HEK293T (cell line): ENCODE measurements around the gene FABP3.

Experiments
- CTCF ChIA-PET: fragments of 350-600 bp; formaldehyde crosslinking; extraction: SDS; loops from one replicate; lab custom pipeline; 2021; ENCODE audit warnings: antibody characterized with exemption, inconsistent platforms; lab: Yijun Ruan, JAX
- POLR2A ChIA-PET: fragments of 350-600 bp; formaldehyde crosslinking; extraction: SDS; loops from one replicate; lab custom pipeline; 2020; ENCODE audit warnings: antibody characterized with exemption, inconsistent platforms; lab: Yijun Ruan, JAX
- DNase-seq: peaks from one replicate; pipeline ENCODE4 v3.0.0; 2012; ENCODE audit warnings: mixed read lengths; ENCODE audit errors: extremely low spot score
- ARNT ChIP-seq: fragments of 450-650 bp; IDR thresholded peaks from 2 replicates; pipeline ENCODE4 v1.6.1; 2017; ENCODE audit warnings: mild to moderate bottlenecking
- BHLHE40 ChIP-seq: fragments of 450-650 bp; IDR thresholded peaks from 2 replicates; pipeline ENCODE4 v1.6.1; 2016; ENCODE audit warnings: mild to moderate bottlenecking, moderate library complexity, borderline replicate concordance
- CTBP1 ChIP-seq: fragments of 450-650 bp; IDR thresholded peaks from 2 replicates; pipeline ENCODE4 v1.6.1; 2016; ENCODE audit warnings: borderline replicate concordance
- ELF4 ChIP-seq: fragments of 450-650 bp; IDR thresholded peaks from 2 replicates; pipeline ENCODE4 v1.6.1; 2017; ENCODE audit warnings: antibody characterized with exemption
- FOXA1 ChIP-seq: fragments of 450-650 bp; IDR thresholded peaks from 2 replicates; pipeline ENCODE4 v1.6.1; 2016; ENCODE audit warnings: mild to moderate bottlenecking
- FOXK2 ChIP-seq: fragments of 450-650 bp; IDR thresholded peaks from 2 replicates; pipeline ENCODE4 v1.6.1; 2016; ENCODE audit warnings: mild to moderate bottlenecking
- FOXM1 ChIP-seq: fragments of 450-650 bp; IDR thresholded peaks from 2 replicates; pipeline ENCODE4 v1.6.1; 2017; ENCODE audit warnings: mild to moderate bottlenecking, borderline replicate concordance
- HDGF ChIP-seq: fragments of 450-650 bp; IDR thresholded peaks from 2 replicates; pipeline ENCODE4 v1.6.1; 2017; ENCODE audit warnings: antibody characterized with exemption, borderline replicate concordance
- L3MBTL2 ChIP-seq: fragments of 450-650 bp; conservative IDR thresholded peaks from 2 replicates; pipeline ENCODE4 v1.6.1; 2016; ENCODE audit warnings: mild to moderate bottlenecking
- LEF1 ChIP-seq: fragments of 450-650 bp; IDR thresholded peaks from 2 replicates; pipeline ENCODE4 v1.6.1; 2017; ENCODE audit warnings: mild to moderate bottlenecking, borderline replicate concordance
- NFRKB ChIP-seq: fragments of 450-650 bp; IDR thresholded peaks from 2 replicates; pipeline ENCODE4 v1.6.1; 2016; ENCODE audit warnings: mild to moderate bottlenecking, moderate library complexity
- PKNOX1 ChIP-seq: fragments of 450-650 bp; IDR thresholded peaks from 2 replicates; pipeline ENCODE4 v1.6.1; 2016
- SP1 ChIP-seq: fragments of 450-650 bp; IDR thresholded peaks from 2 replicates; pipeline ENCODE4 v1.6.1; 2017
- SUZ12 ChIP-seq: fragments of 450-650 bp; IDR thresholded peaks from 2 replicates; pipeline ENCODE4 v1.6.1; 2016; ENCODE audit warnings: mild to moderate bottlenecking
- TARDBP ChIP-seq: fragments of 450-650 bp; IDR thresholded peaks from 2 replicates; pipeline ENCODE4 v1.6.1; 2016
- ZNF384 ChIP-seq: fragments of 450-650 bp; IDR thresholded peaks from 2 replicates; pipeline ENCODE4 v1.6.1; 2016

Gene FABP3

GRCh38 chr1:31373056-31373896 is at the start of gene FABP3:
Gene FABP3 (minus strand): TSS chr1:31373076. CDS start chr1:31373014, 62 bp downstream.
- CTCF ChIA-PET, result interaction anchor here (0.7 to 2.0 kb wide), 6 partner anchors 21 to 520 kb away, joined by 3 to 9 read pairs (median 4); partner anchors contain the start of genes SNRNP40 and ZCCHC17
- DNase-seq, result peak; percentile 77
- POLR2A ChIA-PET, result interaction anchor here (0.8 to 2.2 kb wide), 6 partner anchors 9 to 218 kb away, joined by 3 to 20 read pairs (median 4); partner anchors contain the start of genes SNRNP40 and ZCCHC17
- TF ChIP-seq L3MBTL2, result peak; percentile 87
- no peak for TF ChIP-seq SUZ12

DNA sequence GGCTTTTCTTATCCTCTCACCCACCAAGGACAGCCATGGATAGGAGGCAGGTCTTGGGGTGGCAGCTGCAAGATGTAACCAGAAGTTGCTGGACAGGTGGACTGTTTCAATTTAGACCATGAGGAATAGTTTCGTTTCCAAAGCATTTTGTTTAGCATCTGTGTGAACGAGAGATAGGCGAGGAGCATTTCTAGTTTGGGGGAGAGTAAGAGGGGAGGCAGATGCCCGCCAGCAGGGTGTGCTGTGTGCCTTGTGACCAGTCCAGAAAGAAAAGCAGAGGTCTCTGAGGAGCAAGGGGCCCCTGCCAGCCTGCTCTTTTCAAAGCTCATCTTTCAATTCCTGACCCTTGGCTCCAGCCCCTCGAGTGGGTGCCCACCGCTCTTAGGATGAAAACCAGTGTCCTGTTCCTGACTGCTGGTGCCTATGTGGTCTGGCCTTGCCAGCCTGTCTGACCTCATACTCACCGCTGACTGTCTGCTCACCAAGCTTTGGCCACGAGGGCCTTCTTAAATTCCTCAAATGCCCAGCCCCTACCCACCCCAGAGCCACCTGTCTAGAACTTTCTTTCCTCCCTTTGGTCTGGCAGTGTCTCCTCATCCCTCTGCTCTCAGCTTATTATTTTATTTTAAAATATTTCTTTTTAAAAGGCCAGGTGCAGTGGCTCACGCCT is 48.6 kb upstream of the FABP3 start:
- no peak for DNase-seq
- ChIA-PET POLR2A (interaction anchor here (0.9 to 2.4 kb wide), 2 partner anchors 24 to 27 kb away, joined by 3 to 7 read pairs; no protein-coding TSS in a partner anchor), CTCF (interaction anchor here (0.6 to 7.2 kb wide), 9 partner anchors 8 to 240 kb away, joined by 3 to 44 read pairs (median 5); no protein-coding TSS in a partner anchor)
- TF ChIP-seq L3MBTL2, result no peak
- TF ChIP-seq ARNT, result no peak
- TF ChIP-seq NFRKB, result no peak
- no peak for TF ChIP-seq PKNOX1
- no peak for TF ChIP-seq ELF4
- TF ChIP-seq LEF1, result no peak
- TF ChIP-seq TARDBP, result no peak
- TF ChIP-seq FOXK2, result no peak
- TF ChIP-seq SP1, result no peak
- no peak for TF ChIP-seq ZNF384

DNA sequence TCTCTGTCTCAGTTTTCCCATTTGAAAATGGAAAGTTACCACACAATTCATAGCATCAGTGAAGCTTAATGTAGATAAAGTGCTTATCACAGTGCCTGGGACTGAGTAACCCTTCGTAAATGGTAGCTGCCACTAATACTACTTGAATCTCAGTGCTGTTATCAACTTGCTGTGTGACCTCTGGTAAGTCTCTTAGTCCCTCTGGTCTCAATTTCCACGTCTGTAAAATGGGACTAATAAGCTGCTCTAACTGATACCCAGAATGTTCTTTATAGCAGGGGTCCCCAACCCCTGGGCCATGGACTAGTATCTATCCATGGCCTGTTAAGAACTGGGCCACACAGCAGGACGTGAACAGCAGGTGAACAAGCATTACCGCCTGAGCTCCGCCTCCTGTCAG is 47.8 kb upstream of the FABP3 start:
- CTCF ChIA-PET, result interaction anchor here (1.0 to 7.2 kb wide), 5 partner anchors 25 to 236 kb away, joined by 3 to 44 read pairs (median 3); no protein-coding TSS in a partner anchor
- DNase-seq, result no peak
- POLR2A ChIA-PET, result interaction anchor here (2.4 kb wide), 1 partner anchor 26 kb away, joined by 7 read pairs; no protein-coding TSS in a partner anchor
- TF ChIP-seq BHLHE40 (no peak), CTBP1 (no peak), ZNF384 (no peak), SUZ12 (no peak), PKNOX1 (no peak), NFRKB (no peak), FOXA1 (no peak), FOXM1 (no peak), ELF4 (no peak), SP1 (no peak), ARNT (no peak), HDGF (no peak), LEF1 (no peak), FOXK2 (no peak), TARDBP (no peak), L3MBTL2 (no peak)

DNA sequence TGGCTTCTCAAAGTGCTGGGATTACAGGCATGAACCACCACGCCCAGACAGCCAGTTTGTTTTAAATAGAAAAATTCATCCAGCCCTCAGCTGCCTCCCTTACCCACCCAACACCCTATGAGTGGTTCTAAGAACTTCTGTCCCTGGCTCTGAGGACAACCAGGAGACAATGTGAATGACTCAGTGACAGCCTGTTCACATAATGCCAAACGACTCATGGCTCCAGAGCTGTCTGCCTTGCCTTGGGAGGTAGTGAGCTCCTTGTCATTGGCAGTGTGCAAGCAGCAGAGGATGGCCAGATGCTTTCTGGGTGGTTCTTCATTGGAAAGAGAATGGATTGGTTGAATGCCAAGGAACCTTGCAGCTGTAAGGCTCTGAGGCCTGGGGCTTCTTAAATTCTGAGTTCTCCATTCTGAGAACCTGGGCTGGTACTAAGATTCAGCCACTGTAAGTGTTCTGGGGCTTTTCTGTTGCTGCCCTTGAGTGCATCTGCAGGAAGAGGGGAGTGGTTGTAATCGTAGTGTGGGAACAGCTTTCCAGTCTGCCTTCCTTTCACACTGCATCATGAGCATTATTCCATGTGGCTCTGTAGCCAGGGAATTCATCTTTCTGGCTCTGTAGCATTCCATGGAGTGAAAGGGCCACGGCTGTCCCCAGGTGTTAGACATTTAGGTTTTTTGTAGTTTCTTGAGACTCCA is 45.9 kb upstream of the FABP3 start:
- no peak for TF ChIP-seq L3MBTL2
- TF ChIP-seq LEF1, result no peak
- no peak for TF ChIP-seq ELF4
- no peak for TF ChIP-seq ZNF384
- TF ChIP-seq NFRKB, result no peak
- TF ChIP-seq HDGF, result no peak
- TF ChIP-seq FOXA1, result no peak
- no peak for TF ChIP-seq FOXK2
- TF ChIP-seq BHLHE40, result no peak
- TF ChIP-seq SUZ12, result no peak
- no peak for TF ChIP-seq ARNT
- no peak for TF ChIP-seq FOXM1
- TF ChIP-seq PKNOX1, result no peak
- no peak for TF ChIP-seq CTBP1
- TF ChIP-seq TARDBP, result no peak
- ChIA-PET POLR2A (no interaction called here), CTCF (interaction anchor here (0.6 to 7.2 kb wide), 3 partner anchors 23 to 238 kb away, joined by 3 to 44 read pairs (median 3); no protein-coding TSS in a partner anchor)
- no peak for DNase-seq

DNA sequence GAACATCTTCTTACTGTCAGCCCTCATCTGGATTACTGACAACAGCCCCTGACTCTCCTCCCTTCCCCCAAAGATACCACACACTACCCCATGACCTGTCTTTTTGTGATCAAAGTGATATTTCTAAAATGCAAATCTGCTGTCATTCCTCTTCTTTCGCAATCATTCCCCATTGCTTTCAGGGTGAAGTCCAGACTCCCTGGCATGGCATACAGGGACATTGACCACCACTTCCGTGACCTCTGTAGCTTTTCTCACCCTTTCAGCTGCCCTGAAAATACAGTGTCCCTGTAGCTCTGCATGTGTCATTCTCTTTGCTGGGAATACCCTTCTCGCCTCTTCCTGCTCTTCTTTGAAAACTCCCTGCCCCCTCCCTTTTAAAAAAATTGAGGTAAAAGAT is 44.3 kb upstream of the FABP3 start:
- POLR2A ChIA-PET, result no interaction called here
- CTCF ChIA-PET, result interaction anchor here (7.2 kb wide), 1 partner anchor 21 kb away, joined by 44 read pairs; no protein-coding TSS in a partner anchor
- TF ChIP-seq CTBP1, result no peak
- no peak for TF ChIP-seq LEF1
- no peak for TF ChIP-seq SP1
- no peak for TF ChIP-seq BHLHE40
- no peak for TF ChIP-seq ARNT
- no peak for TF ChIP-seq FOXK2
- TF ChIP-seq FOXA1, result no peak
- no peak for TF ChIP-seq HDGF
- TF ChIP-seq PKNOX1, result no peak
- TF ChIP-seq L3MBTL2, result no peak
- TF ChIP-seq ELF4, result no peak
- TF ChIP-seq TARDBP, result no peak
- no peak for TF ChIP-seq FOXM1
- TF ChIP-seq SUZ12, result no peak
- no peak for TF ChIP-seq ZNF384
- no peak for TF ChIP-seq NFRKB
- no peak for DNase-seq
